Dermis microvascular lymphatic vessel endothelial cell (primary cell): ENCODE measurements around the gene HSP90AB1. TPM values are rescaled to one million over a fixed set of nuclear protein-coding genes. Genes with fewer than 3 reads are reported as not detected.

ENCODE experiments used
- DNase-seq, 2 donors: peaks; one replicate each; pipeline versions ENCODE4 v3.0.0 to v3.0.0-alpha.2; 2010; ENCODE audit warnings: low read depth in 2 of 2
- total RNA-seq: library from RNA; depleted of rRNA; stranded (reverse); fragments of >200 nt; gene quantifications from 2 replicates; pipeline ENCODE4 v1.2.1, GENCODE V29; 2014

The HSP90AB1 gene
- total RNA-seq, 1 donor from 2014 or later = 497 TPM

GRCh38 chr6:44255105-44255808, 8.4 kb downstream of the HSP90AB1 start:
- DNase-seq = no peak

GRCh38 chr6:44255871-44256774, 9.2 kb downstream of the HSP90AB1 start:
- no peak for DNase-seq

GRCh38 chr6:44256775-44257024, 9.8 kb downstream of the HSP90AB1 start:
- no peak for DNase-seq

GRCh38 chr6:44257025-44257752, 10.3 kb downstream of the HSP90AB1 start, which contains the start of gene SLC35B2:
TSS of gene SLC35B2 (minus strand) at chr6:44257528. CDS start at chr6:44257410, 118 bp downstream.
- peak; percentile 64 to 82 for DNase-seq

- no peak for DNase-seq
Measured at GRCh38 chr6:44257753-44258324, 10.9 kb downstream of the HSP90AB1 start.

- no peak for DNase-seq
Measured at GRCh38 chr6:44258325-44258863, 11.5 kb downstream of the HSP90AB1 start.

- no peak for DNase-seq
Measured at GRCh38 chr6:44258921-44259320, 12.0 kb downstream of the HSP90AB1 start.

GRCh38 chr6:44260011-44260410, 13.1 kb downstream of the HSP90AB1 start:
- DNase-seq = no peak

GRCh38 chr6:44260451-44261297, 13.8 kb downstream of the HSP90AB1 start:
- no peak for DNase-seq

- DNase-seq = no peak
Measured at GRCh38 chr6:44261581-44261980, 14.7 kb downstream of the HSP90AB1 start.

- no peak for DNase-seq
Measured at GRCh38 chr6:44262467-44263353, 15.8 kb downstream of the HSP90AB1 start.

GRCh38 chr6:44263354-44264100, 16.6 kb downstream of the HSP90AB1 start:
- DNase-seq = peak; percentile 62 to 72

- DNase-seq = no peak
Measured at GRCh38 chr6:44264154-44265006, 17.5 kb downstream of the HSP90AB1 start.

- peak; percentile 75 to 92 for DNase-seq
Measured at GRCh38 chr6:44265007-44265721, 18.3 kb downstream of the HSP90AB1 start, which contains the start of gene NFKBIE. TSS of gene NFKBIE (minus strand) at chr6:44265551. CDS start at chr6:44265346, 205 bp downstream.

GRCh38 chr6:44265722-44266233, 18.9 kb downstream of the HSP90AB1 start:
- DNase-seq = no peak

GRCh38 chr6:44266347-44266746, 19.4 kb downstream of the HSP90AB1 start:
- DNase-seq = no peak

GRCh38 chr6:44267252-44267651, 20.4 kb downstream of the HSP90AB1 start:
- no peak for DNase-seq
